Measurements from ENCODE around the gene IL17A. TPM values are rescaled to one million over a fixed set of nuclear protein-coding genes. Genes with fewer than 3 reads are reported as not detected.

The IL17A gene
- total RNA-seq, 4 donors from 2014 or later = not detected

GRCh38 chr6:52149949-52150348, 36.2 kb upstream of the IL17A start:
- no peak overlapping the region for H3K4me3 ChIP-seq (ENCODE audit: low read depth, poor library complexity, severe bottlenecking)
- DNase-seq (ENCODE audit: low spot score in 2 of 2) = no peak
- intact Hi-C loops (cut with DNase I; ENCODE audit: low total_unique reads) = no loop called here
- TF ChIP-seq, protein P1, sequence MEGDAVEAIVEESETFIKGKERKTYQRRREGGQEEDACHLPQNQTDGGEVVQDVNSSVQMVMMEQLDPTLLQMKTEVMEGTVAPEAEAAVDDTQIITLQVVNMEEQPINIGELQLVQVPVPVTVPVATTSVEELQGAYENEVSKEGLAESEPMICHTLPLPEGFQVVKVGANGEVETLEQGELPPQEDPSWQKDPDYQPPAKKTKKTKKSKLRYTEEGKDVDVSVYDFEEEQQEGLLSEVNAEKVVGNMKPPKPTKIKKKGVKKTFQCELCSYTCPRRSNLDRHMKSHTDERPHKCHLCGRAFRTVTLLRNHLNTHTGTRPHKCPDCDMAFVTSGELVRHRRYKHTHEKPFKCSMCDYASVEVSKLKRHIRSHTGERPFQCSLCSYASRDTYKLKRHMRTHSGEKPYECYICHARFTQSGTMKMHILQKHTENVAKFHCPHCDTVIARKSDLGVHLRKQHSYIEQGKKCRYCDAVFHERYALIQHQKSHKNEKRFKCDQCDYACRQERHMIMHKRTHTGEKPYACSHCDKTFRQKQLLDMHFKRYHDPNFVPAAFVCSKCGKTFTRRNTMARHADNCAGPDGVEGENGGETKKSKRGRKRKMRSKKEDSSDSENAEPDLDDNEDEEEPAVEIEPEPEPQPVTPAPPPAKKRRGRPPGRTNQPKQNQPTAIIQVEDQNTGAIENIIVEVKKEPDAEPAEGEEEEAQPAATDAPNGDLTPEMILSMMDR (IDR thresholded peaks at IDR 0.05) = no peak
- no peak for TF ChIP-seq POLR2A (IDR thresholded peaks at IDR 0.05)
- 89 to 93% methylated on average over 2 of the region's 2 CpGs for WGBS, 2 donors

DNA sequence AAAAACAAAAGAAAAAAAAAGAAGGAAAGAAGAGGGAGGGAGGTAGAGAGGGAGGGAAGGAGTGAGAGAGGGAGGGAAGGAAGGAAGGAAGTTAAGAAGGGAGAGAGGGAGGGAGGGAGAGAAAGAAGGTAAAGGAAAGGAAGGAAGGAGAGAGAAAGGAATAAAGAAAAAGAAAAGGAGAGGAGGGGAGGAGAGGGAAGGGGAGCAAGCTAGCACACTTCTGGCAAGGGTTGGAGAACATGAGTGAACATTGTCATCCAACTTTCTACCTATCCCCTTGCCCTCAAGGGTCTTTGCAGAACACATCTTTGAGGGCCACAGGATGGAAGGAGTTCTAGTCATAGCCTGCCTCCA, 34.1 kb upstream of the IL17A start:
- no peak overlapping the region for H3K4me3 ChIP-seq (ENCODE audit: low read depth, poor library complexity, severe bottlenecking)
- intact Hi-C loops (cut with DNase I; ENCODE audit: low total_unique reads) = no loop called here
- no peak for DNase-seq (ENCODE audit: low spot score in 2 of 2)
- no peak for TF ChIP-seq POLR2A (IDR thresholded peaks at IDR 0.05)
- TF ChIP-seq, protein P1 (IDR thresholded peaks at IDR 0.05) = no peak

DNA sequence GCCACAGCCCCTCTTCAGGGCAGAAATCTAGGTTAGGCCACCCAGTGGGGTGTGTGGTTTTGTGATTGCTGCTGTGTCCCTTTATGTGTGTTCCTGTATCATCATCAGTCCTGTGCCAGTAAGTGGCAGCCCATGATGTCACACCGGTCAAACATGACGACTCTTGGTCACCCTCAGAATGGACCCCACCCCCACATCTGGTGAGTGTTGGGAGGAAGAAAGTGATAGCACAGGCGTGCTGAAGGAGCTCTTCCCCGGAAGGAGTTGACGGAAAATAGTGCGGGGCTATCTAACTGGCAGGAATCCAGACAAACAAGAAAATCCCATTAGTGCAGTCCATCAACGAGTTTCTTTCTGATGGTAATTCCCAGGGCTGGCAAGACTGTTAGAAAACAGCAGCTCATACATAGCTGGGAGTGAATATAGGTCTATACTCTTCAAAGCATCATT, 33.4 kb upstream of the IL17A start:
- H3K4me3 ChIP-seq (ENCODE audit: low read depth, poor library complexity, severe bottlenecking) = no peak overlapping the region
- 62 to 73% methylated on average over 7 of the region's 7 CpGs for WGBS, 2 donors
- intact Hi-C loops (cut with DNase I; ENCODE audit: low total_unique reads) = no loop called here
- no peak for TF ChIP-seq POLR2A (IDR thresholded peaks at IDR 0.05)
- TF ChIP-seq, protein P1 (IDR thresholded peaks at IDR 0.05) = no peak
- DNase-seq (ENCODE audit: low spot score in 2 of 2) = no peak

DNA sequence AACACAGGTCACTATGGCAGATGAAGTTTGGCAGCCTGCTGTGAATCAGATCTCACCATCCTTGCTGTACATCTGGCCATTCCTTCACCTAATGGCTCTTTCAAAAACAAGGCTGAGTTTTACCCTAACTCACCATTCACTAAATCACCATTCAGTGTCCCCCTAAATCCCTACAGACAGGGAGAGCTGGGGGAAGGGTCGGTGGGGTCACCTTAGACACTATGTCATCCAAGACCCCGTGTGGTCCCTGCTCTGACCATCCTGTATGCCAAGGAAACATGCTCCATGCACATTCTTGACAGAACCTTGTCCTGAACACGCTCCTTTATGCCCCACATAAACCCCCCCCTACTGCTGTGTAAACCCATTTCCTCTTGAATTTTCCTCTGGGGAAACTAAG, 31.8 kb upstream of the IL17A start:
- H3K4me3 ChIP-seq (ENCODE audit: low read depth, poor library complexity, severe bottlenecking) = no peak overlapping the region
- intact Hi-C loops (cut with DNase I; ENCODE audit: low total_unique reads) = no loop called here
- TF ChIP-seq, protein P1 (IDR thresholded peaks at IDR 0.05) = no peak
- no peak for TF ChIP-seq POLR2A (IDR thresholded peaks at IDR 0.05)
- WGBS, 2 donors = 60 to 61% methylated on average over 3 of the region's 3 CpGs
- DNase-seq (ENCODE audit: low spot score in 2 of 2) = no peak

DNA sequence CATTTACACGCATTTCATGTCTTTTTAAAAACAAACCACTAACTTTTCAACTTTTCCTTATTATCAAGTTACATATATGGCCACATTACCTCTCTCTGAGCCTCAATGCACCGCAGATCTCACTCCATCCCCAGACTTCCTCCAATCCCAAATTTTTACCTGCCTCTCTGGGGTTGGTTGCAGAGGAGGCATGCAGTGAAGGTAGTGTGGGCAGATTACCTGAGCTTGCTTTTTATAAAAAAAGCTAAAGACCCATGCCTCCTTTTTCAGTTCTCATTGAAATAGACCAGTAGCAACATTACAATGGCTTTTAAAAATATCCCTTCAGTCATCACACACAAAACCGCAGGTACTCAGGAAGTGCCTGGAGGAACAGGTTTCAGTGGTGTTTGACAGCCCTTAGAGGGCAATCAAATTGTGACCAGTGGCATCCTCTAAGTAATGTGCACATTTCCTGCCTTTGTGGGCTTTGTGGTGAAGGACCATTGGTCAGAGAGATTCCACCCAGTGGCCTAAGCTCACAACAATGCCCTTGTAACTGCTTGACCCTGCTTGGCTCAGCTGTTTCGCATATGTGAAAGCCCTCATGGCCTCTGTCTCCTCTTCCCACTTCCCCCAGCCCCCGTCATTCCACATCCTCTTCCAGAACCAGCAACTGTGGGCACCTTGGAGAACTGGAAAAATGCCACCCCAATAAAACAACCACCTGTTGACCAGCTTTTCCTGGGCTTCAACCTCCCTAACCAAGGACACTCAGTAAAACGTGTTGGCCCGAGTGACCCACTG, 30.2 kb upstream of the IL17A start:
- intact Hi-C loops (cut with DNase I; ENCODE audit: low total_unique reads) = no loop called here
- DNase-seq (ENCODE audit: low spot score in 2 of 2) = no peak
- TF ChIP-seq, protein P1 (IDR thresholded peaks at IDR 0.05) = no peak
- no peak for TF ChIP-seq POLR2A (IDR thresholded peaks at IDR 0.05)
- 60 to 78% methylated on average over 7 of the region's 7 CpGs for WGBS, 2 donors
- H3K4me3 ChIP-seq (ENCODE audit: low read depth, poor library complexity, severe bottlenecking) = no peak overlapping the region

Data from lower leg skin (tissue), 4 donors.